SIG-M5 treated with dmso at 0.1 percent for 504 hours (cell line): ENCODE data around the gene FABP1.

ENCODE experiments used
- DNase-seq: peaks from one replicate; lab custom pipeline; 2025; ENCODE audit not compliant: unreplicated experiment; lab: John Stamatoyannopoulos, UW

FABP1 gene

GRCh38 chr2:88127888-88128653 is at the start of gene FABP1:
Gene FABP1 (minus strand): TSS chr2:88128062. CDS start chr2:88128017, 45 bp downstream.
- DNase-seq: no peak

DNA sequence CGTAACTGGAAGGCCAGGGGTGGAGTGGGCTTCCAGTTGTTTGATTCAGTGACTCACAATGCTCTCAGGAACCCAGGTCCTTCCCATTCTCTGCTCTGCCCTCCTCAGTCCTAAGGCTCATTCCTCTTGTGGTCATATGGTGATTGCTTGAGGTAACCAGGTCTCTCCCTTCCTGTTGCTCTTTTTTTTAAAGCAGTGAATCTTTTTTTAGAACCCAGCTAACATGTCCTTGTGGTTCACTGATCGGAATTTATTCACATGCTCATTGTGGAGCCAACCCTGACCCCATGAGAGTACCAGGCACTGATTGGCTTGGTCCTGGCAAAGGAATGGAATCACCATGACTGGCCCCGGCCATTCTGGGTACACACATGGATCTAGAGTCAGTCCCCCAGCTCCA is 49.7 kb upstream of the FABP1 start:
- DNase-seq: no peak

GRCh38 chr2:88176352-88176984 is 48.6 kb upstream of the FABP1 start:
- DNase-seq: no peak

DNA sequence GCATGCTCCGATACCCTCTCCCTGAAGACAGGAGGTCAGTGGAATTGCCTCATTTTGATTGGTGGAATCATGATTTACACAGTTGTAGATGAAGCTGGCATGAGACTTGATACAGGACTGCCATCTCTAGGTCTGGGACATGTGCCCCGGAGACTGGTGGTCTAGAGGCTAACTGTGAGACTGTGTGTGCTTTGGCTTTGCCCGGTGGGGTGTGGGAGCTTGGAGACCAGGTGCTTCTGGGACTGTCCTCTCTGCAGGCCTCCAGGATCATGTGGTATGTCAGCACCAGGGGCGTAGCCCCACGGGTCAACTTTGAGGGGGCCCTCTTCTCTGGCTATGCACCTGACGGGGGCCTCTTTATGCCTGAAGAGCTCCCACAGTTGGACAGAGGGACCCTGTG is 45.0 kb upstream of the FABP1 start:
- DNase-seq: no peak

GRCh38 chr2:88171966-88172365 is 44.1 kb upstream of the FABP1 start:
- DNase-seq: no peak

- no peak for DNase-seq
These were observed 42.6 kb upstream of the FABP1 start for GRCh38 chr2:88170472-88170892.

- DNase-seq: no peak
These were observed 40.5 kb upstream of the FABP1 start for GRCh38 chr2:88168386-88168785.

DNA sequence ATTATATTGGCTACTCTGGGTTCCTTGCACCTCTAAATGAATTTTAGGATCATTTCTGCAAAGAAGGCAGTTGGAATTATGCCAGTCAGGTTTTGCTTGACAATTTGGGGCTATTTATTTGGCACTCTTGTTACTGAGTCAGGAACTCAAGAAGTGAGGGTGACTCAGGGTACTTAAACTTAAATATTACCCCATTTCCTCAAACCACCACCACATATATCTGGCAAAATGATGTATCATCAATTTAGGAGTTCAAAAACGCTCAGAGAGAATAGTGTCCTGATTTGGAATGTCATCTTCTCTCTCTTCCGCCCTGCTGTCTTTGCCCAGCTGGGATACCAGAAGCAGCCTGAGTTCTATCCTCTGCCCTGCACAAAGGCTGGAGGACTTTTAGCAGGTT is 39.9 kb upstream of the FABP1 start:
- no peak for DNase-seq

- DNase-seq: no peak
These were observed 37.6 kb upstream of the FABP1 start for GRCh38 chr2:88165332-88166003.

DNA sequence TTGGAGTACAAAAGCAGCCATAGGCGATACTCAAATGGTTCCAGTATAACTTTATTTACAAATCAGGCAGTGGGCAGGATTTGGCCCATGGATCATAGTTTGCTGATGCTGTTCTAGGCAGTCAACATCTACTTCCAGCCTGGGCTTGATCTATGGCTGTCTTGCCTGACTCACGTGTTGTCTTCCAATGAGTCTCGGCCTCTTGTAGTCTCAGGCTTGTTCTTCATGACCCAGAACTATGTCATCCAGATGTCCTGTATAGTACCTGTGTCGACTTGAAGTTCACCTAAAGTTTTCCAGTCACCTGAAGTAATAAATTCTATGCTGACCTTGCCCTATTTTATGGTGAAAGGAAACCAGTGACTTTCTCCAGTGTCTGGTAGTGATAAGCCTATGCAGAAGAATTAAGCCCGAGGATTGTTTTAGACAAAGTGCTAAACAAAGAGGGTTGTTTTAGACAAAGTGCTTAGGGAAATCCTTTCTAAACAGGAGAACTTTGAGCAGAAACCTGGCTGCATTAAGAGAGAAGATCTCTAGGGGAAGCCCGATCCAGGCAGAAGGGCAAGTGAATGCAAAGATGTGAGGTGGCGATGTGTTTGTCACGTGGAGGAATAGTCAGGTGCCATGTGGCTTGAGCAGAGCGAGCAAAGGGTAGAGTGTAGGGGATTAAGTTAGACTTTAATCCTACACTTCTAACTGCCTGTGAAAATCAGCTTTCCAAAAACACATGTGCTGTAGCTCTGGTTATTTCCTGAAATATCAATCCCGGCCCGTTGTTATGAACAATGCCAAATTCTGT is 33.8 kb upstream of the FABP1 start:
- no peak for DNase-seq

DNA sequence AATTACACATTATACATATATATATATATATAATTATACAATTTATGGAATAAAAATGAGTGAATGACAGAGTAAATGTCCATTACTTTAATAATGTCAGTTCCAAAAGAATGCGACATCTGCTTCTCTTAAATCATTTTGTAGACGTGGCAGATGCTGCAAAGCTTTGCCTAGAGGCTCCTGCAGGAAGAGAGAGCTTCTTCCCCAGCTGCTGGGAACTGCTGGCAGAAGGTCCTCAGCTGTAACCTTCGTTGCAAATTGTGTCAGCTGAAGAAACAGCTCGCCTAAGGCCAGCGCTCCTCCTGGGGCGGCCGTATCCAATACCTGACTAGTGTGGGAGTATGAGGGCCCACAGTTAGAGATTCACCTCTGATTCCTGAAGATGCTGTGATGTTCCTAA is 32.7 kb upstream of the FABP1 start:
- DNase-seq: no peak

GRCh38 chr2:88159955-88160415 is 32.1 kb upstream of the FABP1 start:
- DNase-seq: peak; percentile 66

- DNase-seq: no peak
These were observed 31.6 kb upstream of the FABP1 start for GRCh38 chr2:88159481-88159880.

DNA sequence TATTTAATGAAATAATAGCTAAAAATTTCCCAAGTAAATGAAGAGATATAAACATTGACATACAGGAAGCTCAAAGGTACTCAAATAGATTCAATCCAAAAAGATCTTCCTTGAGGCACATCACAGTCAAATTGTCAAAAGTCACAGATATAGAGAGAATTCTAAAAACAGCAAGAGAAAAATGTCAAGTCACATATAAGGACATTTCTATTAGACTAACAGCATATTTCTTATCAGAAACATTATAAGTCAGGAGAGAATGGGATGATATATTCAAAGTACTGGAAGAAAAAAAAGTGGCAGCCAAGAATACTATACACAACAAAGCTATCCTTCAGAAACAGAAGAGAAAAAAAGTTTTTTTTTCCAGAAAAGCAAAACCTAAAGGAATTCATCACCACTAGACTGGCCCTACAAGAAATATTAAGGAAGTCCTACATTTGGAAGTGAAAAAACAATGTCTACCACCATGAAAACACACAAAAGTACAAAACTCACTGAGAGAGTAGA is 21.1 kb upstream of the FABP1 start:
- DNase-seq: no peak

- no peak for DNase-seq
These were observed 19.3 kb upstream of the FABP1 start for GRCh38 chr2:88147145-88147544.

GRCh38 chr2:88146590-88146989 is 18.7 kb upstream of the FABP1 start:
- DNase-seq: no peak

DNA sequence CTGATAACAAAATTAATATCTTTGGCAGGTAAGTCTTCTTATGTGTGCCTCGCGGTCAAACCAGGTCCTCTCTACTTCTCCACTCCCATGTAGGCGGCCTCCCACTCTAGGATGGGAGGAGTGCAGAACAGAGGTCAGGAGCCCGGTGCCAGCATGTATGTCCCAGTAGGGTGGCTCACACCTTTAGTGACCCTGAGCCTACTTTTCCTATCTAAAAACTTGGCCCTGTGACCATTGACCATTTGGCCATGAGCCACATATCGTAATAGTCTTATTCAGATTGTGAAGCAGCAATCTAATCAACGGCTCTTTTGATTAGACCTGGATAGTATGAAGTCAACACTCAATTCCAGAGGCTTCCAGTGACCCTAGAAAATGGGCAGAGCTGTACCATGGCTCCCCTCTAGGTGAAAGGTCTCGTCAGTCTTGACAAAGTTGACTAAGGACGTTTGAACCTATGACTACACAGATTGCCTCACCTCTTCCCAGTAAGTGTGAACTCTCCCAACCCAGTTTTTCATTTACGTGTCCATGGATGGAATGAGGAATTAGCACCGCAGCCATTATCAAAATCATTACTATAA is 17.1 kb upstream of the FABP1 start:
- no peak for DNase-seq

- DNase-seq: no peak
These were observed 16.4 kb upstream of the FABP1 start for GRCh38 chr2:88144271-88144670.

DNA sequence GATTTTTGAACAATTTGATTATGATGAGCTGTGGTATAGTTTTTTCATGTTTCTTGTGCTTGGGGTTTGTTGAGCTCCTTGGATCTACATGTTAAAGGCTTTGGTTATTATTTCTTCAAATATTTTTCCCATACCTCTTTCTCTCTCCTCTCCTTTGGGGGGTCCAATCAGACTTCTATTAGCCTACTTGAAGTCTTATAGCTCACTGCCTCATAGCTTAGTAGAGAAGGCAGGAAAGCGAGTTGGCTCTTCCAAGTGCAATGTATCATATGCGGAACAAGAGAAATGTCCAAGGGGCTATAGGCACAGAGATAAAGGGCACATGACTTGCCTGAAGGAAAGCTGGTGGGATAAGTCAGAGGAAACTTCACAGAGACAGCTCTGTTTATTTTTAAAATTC is 14.1 kb upstream of the FABP1 start:
- DNase-seq: no peak

DNA sequence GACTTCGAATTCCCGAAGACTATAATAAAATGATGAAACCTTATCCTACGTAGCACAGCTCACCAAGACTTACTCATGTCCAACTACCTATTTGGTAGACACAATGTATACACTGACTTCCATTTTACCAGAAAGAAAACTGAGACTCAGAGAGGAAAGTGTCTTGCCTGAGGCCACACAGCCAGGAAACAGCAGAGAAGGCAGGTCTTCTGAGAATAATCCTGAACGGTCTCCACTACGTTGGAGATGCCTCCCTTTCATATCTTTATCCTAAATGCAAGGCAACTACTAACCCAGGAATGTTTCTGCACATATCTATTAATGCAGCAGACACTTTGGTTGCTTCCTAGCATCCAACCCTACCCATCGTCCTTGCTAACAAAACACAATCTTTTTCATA is 11.9 kb upstream of the FABP1 start:
- DNase-seq: no peak
